NCI-H446 (cell line): ENCODE results near the gene CTBS.
"Not testable (repeated sequence)": the region's sequence is repeated elsewhere in the genome, so short reads cannot be mapped to it uniquely, and the experiment has no call there.

Experiments used
- DNase-seq, 2 experiments: peaks; one replicate each; lab custom pipeline; 2025; lab: John Stamatoyannopoulos, UW

The CTBS gene

GRCh38 chr1:84585803-84586202, 11.6 kb upstream of the CTBS start:
- DNase-seq = no peak

- no peak for DNase-seq
These were observed 9.9 kb upstream of the CTBS start for GRCh38 chr1:84584126-84584525.

- DNase-seq = no peak
These were observed 9.4 kb upstream of the CTBS start for GRCh38 chr1:84583648-84584047.

DNA sequence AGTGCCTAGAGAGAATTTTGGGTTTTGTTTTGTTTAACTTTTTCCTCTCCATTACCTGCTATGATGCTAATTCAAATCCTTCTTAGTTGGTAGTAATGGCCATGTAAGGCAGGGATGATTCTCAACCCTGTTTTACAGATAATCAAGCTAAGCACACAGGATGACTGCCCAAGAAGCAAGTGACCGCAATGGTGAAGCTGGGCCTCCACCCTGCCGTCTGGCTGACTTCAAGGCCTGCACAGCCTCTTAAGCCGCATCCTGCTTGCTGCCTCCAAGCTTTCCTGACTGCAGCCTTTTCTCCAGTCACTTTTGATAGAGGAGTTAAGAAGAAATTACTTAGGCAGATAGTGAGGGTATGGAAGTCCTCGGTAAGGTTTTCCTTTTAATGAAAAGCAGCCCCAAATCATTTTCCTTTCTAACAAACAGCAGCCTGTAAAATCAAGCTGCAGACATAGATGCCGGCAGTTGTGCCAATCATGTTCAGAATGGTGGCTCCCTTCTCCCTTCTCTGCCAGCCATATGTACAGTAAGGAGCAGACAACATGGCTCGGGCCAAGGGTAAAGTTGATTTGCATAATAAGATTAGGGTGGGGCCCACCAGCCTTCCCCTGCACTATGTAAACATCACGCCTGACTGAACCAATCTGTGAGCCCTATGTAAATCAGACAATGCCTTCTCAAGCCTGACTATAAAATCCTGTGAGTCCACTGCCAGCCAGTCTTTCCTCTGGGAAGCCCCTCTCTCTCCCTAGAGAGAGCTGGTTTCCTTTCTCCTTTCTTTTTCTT, 8.8 kb upstream of the CTBS start:
- DNase-seq = peak; percentile 56 to 91

DNA sequence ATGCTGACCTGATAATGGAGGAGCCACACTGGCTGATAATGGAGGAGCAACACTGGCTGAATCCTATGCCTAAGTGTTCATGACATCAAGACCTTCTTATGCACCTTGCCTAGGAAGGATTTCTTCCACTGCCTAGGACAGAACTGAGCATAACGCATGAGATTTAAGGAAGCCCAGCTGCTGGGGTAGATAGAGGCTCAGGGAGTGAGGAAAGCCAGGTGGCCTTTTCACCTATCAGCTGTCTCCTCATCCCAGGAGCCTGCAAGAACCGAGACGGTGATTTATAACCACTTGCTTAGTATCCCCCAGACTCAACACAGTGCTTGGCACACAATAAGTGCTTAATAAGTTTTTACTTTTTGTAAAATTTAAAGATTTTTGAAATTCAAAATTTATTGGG, 7.4 kb upstream of the CTBS start:
- DNase-seq = no peak

- DNase-seq = no peak
These were observed 696 bp upstream of the CTBS start for GRCh38 chr1:84574936-84575335.

DNA sequence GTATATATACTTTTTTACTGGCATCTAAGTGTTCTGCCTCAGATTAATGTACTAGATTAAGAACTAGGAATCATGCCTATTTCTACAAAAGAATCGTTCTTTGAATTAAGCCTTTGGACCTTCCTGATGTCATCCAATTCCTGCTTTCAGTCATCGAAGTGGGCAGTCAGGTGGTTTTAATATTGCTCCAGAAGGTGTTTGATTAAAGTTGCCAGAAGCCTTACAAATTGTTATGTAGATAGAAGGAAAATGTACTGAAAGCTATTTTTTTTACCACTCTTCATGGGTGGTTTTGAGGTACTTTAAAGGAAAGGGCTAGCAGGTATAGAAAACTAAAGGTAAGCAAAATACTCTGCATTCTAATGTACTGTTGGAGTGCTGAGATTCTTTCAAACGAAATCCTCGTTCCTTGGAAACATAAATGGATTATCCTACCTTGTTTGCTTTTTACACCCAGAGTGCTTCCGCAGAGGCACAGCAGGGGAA, 716 bp downstream of the CTBS start:
- no peak for DNase-seq

GRCh38 chr1:84571150-84571535, 3.1 kb downstream of the CTBS start:
- DNase-seq = no peak

DNA sequence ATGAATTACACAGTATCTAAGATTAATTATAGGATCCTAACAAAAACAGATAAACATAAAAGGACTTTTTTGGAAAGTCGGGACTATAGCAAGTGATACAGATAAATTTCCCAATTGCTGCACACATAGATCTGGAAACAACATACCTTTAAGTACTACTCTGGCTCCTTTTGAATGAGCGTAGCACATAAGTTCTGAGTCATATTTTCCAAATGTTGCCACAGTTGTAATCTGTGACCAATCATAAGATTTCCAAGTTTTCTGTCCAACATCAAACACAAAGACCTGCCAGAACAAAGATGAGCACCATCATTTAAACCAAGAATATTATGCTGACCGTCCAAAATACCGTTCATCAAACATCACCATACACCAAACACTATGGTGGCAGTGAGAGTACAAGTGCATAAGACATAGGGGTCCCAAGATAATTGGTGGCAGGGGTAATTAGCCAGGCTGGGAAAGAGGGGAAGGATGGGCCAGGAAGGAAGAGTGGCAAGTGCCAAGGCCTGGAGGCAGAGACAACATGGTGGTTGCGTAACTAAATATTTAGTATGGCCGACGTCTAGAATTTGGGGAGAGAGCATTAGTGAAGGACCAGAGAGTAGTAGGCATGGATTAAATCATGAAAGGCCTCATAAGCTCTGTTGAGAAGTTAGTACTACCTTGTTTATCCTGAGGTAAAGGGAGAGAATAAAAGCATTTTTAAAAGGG, 3.6 kb downstream of the CTBS start:
- DNase-seq = no peak

DNA sequence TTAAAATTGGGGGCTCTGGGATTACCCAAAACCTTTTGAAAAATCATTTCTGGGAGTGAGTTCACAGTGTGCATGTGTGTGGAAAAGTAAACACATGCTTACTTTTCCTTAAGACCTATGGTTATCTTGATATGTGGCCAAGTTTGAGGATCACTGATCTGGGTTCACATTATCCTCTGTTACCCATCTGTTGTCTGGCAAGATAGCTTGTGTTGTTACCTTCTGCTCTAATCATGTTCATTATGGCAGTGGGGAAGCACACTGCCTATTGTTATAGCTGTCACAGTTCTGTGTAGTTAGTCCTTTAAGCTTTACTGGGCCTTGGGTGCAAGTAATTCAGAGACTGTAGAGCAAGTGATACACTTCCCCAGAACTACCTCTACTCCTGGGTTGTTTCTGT, 5.0 kb downstream of the CTBS start:
- DNase-seq = peak in 1 of 2 experiments; percentile 20

DNA sequence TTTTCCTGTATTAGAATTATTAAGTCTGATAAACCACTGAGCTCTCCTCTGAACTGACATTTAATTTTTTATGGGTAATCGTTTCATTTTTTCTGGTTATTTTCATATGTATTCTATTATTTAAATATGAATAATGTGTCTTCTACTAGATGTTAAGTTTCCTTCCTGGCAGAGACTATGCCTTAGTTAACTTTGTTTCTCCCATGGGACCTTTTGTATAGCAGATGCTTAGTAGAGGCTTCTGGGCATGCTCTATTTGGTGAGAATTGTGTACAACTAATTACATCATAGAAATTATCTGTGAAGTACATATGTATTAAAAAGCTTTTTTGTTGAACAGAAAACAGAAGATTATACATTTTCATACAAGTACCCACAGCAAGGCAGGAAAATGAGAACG, 23.4 kb downstream of the CTBS start:
- peak in 1 of 2 experiments; percentile 38 for DNase-seq

- DNase-seq = no peak
These were observed 32.6 kb downstream of the CTBS start for GRCh38 chr1:84541679-84542078.

- DNase-seq = no peak
These were observed 33.5 kb downstream of the CTBS start for GRCh38 chr1:84540759-84541158.

- DNase-seq = no peak
These were observed 34.3 kb downstream of the CTBS start for GRCh38 chr1:84539972-84540371.

GRCh38 chr1:84538599-84538998, 35.6 kb downstream of the CTBS start:
- no peak for DNase-seq

- no peak for DNase-seq
These were observed 48.5 kb downstream of the CTBS start for GRCh38 chr1:84525779-84526178.

DNA sequence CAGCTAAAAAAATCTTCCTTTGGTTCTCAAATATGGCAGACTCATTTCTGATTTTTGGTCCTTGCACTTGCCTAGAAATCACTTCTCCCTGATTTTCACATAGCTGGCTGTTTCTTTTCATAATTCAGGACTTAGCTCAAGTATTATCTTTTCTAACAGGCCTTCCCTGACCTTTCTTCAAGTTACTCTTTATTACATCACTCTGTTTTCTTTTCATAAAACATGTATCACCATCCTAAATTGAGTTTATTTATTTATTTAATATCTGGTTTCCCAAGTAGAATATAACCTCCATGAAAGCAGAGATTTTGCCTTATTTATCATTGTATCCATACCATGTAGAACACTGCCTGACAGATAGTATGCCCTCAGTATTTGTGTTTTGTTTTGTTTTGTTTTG, 49.6 kb downstream of the CTBS start:
- no peak for DNase-seq

DNA sequence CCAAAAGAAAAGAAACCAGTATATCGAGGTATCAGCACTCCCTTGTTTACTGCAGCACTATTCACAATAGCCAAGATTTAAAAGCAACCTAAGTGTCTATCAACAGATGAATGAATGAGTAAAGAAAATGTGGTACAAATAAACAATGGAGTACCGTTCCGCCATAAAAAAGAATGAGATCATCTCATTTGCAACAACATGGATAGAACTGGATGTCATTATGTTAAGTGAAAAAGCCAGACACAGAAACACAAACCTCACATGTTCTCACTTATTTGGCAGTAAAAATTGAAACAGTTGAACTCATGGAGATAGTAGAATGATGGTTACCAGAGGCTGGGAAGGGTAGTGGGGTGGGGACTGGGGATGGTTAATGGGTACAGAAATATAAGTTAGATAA, 63.6 kb downstream of the CTBS start:
- no peak for DNase-seq

GRCh38 chr1:84510165-84510564, 64.1 kb downstream of the CTBS start:
- DNase-seq = no peak

DNA sequence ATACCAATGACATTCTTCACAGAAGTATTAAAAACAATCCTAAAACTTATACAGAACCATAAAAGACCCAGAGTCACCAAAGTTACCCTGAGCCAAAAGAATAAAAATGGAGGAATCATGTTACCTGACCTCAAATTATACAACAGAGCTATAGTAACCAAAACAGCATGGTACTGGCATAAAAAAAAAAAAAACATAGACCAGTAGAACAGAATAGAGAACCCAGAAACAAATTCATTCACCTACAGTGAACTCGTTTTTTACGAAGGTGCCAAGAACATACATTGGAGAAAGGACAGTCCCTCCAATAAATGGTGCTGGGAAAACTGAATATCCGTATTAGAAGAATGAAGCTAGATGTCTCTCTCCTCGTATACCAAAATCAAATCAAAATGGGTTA, 65.2 kb downstream of the CTBS start:
- no peak for DNase-seq

GRCh38 chr1:84508510-84508909, 65.7 kb downstream of the CTBS start:
- no peak for DNase-seq

GRCh38 chr1:84507887-84508286, 66.4 kb downstream of the CTBS start:
- DNase-seq = not testable (repeated sequence)

GRCh38 chr1:84506729-84507453, 67.3 kb downstream of the CTBS start:
- no peak for DNase-seq
